Globus pallidus (tissue), 1 donor: ENCODE data around the gene TUG1.

Experiments
- DNase-seq: peaks from one replicate; pipeline ENCODE4 v3.0.0-alpha.2; 2015; ENCODE audit warnings: low spot score

The TUG1 gene

GRCh38 chr22:30947816-30948454, 21.1 kb upstream of the TUG1 start:
- DNase-seq: peak; percentile 71

DNA sequence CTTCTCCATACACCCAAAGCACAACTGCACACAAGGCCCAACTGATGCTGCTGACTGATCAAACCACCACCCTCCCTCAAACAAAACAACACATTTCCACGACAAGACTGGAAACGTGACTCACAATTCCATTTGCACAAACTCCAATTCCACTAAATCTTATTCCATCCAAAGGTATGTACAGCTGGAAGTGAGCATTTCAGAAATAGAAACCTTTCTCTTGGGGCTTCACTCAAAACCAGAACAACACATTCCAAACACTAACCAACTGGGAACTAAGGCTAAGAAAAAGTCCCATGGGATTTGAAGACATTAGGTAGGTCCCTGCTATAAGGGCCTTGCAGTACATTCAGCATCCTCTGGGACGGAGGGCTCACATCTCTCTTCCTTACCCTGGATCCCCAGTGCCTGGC, 20.1 kb upstream of the TUG1 start:
- DNase-seq: no peak

DNA sequence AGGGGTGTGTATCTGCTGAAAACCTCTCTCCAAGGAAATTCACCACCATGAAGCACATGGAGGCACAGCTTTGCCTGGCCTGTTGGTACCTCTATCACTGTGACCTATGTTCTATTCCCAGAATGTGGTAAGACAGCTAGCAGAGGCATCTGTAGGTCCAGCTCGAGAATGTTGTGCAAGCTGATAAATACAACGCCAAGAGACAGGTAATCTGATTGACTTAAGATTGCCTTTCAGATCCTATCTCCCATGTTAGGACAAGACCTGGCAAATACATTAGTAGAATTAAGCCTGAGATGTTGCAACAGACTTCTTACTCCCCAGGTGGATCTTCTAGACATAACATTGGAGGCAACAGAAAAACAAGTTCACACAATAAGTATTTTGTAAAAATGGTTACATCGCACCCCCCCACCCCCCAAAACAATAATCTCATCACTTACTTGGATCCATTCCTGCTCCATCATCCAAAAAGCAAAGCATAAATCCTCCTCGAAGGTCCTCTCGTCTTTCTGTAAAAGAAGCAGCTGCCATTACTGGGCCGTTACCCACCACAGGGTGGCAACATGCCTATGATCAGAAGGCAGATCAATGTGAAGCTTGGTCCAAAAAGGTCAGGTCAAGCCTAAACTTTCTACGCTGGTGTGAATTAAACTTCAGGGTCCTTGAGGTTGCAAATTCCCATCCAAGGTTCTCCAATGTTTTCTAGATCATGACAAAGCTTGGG, 19.0 kb upstream of the TUG1 start:
- DNase-seq: no peak

GRCh38 chr22:30953206-30953605, 15.9 kb upstream of the TUG1 start:
- DNase-seq: no peak

DNA sequence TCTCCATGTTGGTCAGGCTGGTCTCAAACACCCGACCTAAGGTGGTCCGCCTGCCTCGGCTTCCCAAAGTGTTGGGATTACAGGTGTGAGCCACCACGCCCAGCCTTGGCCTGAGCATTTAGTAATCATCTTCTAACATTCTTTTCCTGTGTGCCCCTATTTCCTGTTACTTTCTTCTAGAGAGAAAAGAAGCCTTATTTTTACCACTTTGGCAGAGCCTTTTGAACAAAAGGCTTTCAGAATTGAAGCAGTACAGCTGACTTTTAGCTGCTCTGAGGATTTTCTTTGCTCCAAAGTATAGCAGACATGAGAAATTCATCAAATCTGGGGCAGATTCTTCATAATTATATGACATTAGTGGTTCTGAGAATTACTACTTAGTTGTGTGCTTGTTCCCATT, 13.9 kb upstream of the TUG1 start:
- no peak for DNase-seq

GRCh38 chr22:30964858-30965257, 4.2 kb upstream of the TUG1 start:
- DNase-seq: no peak

GRCh38 chr22:30968015-30968923, 796 bp upstream of the TUG1 start, which contains the start of gene MORC2:
Gene MORC2 (minus strand): TSS chr22:30968774. CDS start chr22:30967889, 885 bp downstream.
- no peak for DNase-seq

GRCh38 chr22:30969532-30970355, 679 bp downstream of the TUG1 start:
- DNase-seq: no peak

DNA sequence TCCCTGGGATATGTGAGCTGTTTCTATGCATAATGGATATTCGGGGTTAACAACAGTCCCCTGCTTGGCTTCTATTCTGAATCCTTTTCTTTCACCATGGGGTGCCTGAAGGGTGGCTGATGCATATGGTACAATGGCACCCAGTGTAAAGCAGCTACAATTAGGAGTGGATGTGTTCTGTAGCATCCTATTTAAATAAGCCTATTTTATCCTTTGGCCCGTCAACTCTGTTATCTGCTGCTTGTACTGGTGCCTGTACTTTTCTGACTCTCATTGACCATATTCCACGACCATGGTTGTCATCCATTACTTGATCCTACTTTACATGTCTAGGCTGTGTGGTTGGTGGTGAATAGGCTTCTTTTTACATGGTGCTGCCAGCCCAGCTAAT, 1.3 kb downstream of the TUG1 start:
- no peak for DNase-seq

- no peak for DNase-seq
Observed at GRCh38 chr22:30978304-30978962, 9.4 kb downstream of the TUG1 start.

GRCh38 chr22:30979932-30980331, 10.9 kb downstream of the TUG1 start:
- no peak for DNase-seq

DNA sequence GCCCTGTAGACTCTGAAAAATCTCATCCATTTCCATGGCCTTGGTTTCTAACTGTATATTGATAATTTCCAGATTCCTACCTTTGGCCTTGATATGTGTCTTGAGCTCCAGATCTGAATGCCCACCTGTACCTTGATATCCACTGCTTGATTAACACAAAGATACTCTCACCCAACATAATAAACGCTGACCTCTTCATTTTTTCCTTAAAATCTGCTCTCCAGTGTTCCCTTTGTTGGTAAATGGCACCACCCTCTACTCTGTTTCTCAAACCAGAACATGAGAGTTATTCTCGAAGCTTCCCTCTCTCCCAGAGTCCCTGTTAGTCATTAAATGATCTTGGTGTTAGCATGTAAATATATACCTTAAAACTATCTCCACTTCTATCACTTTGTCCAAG, 13.4 kb downstream of the TUG1 start:
- no peak for DNase-seq

- DNase-seq: no peak
Observed at GRCh38 chr22:30984317-30984716, 15.3 kb downstream of the TUG1 start.

GRCh38 chr22:30985561-30986208, 16.6 kb downstream of the TUG1 start:
- DNase-seq: no peak

- no peak for DNase-seq
Observed at GRCh38 chr22:30989474-30989873, 20.4 kb downstream of the TUG1 start.

- DNase-seq: no peak
Observed at GRCh38 chr22:30990690-30991089, 21.6 kb downstream of the TUG1 start.

DNA sequence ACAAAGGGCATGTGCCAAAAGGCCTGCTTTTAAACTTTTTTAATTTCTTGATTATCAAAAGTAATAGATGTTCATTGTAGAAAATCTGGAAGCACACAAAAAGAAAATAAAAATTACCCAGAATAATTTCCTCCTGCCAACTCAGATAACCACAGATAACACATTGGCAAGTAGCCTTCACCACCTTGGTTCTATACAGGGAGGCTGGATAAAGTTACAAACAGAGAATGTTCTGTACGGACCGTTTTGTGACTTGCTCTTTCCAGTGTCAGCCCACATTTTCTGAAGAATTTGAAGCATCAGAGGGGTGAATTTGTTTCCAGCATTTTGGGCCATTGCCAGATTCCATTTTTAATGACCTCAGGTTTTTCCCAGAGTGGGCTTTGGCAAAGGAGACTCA, 23.5 kb downstream of the TUG1 start:
- no peak for DNase-seq

GRCh38 chr22:30994960-30995359, 25.9 kb downstream of the TUG1 start:
- DNase-seq: no peak

DNA sequence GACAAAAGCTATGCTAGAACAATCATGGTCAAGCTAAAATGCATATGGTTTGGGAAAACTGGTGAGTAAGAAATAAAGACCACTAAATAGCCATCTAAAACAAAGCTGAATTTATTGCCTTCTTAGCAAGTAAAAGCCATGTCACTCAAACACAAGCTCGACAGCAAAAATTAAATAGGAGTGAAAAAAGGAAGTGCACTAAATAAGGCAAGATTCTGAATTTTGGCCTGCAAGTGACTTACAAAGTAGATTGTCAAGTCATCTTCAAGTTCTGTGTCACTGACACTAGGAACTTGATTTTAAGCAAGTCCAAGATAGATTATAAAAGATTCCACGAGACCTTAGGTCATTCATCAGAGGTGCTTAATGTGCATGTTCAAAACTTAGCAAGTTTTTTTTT, 27.4 kb downstream of the TUG1 start:
- DNase-seq: no peak

DNA sequence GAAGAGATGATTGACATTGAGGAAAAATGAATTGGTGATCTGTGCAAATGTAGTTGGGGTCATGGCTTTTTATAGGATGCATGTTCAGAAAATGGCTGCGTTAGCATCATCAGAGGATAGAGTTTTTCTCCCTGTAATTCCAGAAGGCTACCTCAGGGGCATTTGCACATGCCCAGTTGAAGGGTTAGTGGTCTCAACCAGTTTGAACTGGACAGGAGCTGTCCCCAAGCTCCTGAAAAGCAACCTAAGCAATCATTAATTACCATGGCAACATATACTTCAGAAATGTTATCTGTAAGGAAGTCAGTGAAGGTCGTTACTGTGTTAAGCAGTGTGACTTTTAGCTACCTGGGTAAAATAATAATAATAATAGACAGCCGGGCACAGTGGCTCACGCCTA, 29.3 kb downstream of the TUG1 start:
- no peak for DNase-seq
